ENCODE results near the gene PRKCD. TPM values are rescaled to one million over a fixed set of nuclear protein-coding genes. Genes with fewer than 3 reads are reported as not detected.

Gene PRKCD
- total RNA-seq, 1 donor from 2014 or later: 3.9 TPM

- FAIRE-seq (no peak), DNase-seq (ENCODE audit: low read depth) (no peak)
- peaks cover 18% of the 10 kb centered on the region for H3K36me3 ChIP-seq (ENCODE audit: control insufficient read depth, insufficient read depth, low read length)
- no peak for TF ChIP-seq CTCF (IDR thresholded peaks at IDR 0.05; ENCODE audit: insufficient read depth, low read length, severe bottlenecking)
- no peak overlapping the region for H3K4me3 ChIP-seq (ENCODE audit: low read depth, low read length)
- no peaks in the 10 kb centered on the region for H3K27me3 ChIP-seq (ENCODE audit: control insufficient read depth, insufficient read depth, low read length)
Observed at GRCh38 chr3:53169045-53169831, 8.2 kb downstream of the PRKCD start.

- Histone ChIP-seq H3K36me3 (ENCODE audit: control insufficient read depth, insufficient read depth, low read length) (peaks cover 18% of the 10 kb centered on the region), H3K4me3 (ENCODE audit: low read depth, low read length) (no peak overlapping the region), H3K27me3 (ENCODE audit: control insufficient read depth, insufficient read depth, low read length) (no peaks in the 10 kb centered on the region)
- no peak for TF ChIP-seq CTCF (IDR thresholded peaks at IDR 0.05; ENCODE audit: insufficient read depth, low read length, severe bottlenecking)
- no peak for DNase-seq (ENCODE audit: low read depth)
- no peak for FAIRE-seq
Observed at GRCh38 chr3:53169832-53170324, 8.9 kb downstream of the PRKCD start.

- no peaks in the 10 kb centered on the region for H3K27me3 ChIP-seq (ENCODE audit: control insufficient read depth, insufficient read depth, low read length)
- peaks cover 17% of the 10 kb centered on the region for H3K36me3 ChIP-seq (ENCODE audit: control insufficient read depth, insufficient read depth, low read length)
- DNase-seq (ENCODE audit: low read depth) (no peak), FAIRE-seq (no peak)
- no peak for TF ChIP-seq CTCF (IDR thresholded peaks at IDR 0.05; ENCODE audit: insufficient read depth, low read length, severe bottlenecking)
- H3K4me3 ChIP-seq (ENCODE audit: low read depth, low read length): no peak overlapping the region
Observed at GRCh38 chr3:53170325-53171063, 9.5 kb downstream of the PRKCD start.

GRCh38 chr3:53171064-53171418, 10.0 kb downstream of the PRKCD start:
- TF ChIP-seq CTCF (IDR thresholded peaks at IDR 0.05; ENCODE audit: insufficient read depth, low read length, severe bottlenecking): no peak
- no peak for FAIRE-seq
- no peak overlapping the region for H3K4me3 ChIP-seq (ENCODE audit: low read depth, low read length)
- DNase-seq (ENCODE audit: low read depth): no peak
- peaks cover 16% of the 10 kb centered on the region for H3K36me3 ChIP-seq (ENCODE audit: control insufficient read depth, insufficient read depth, low read length)
- H3K27me3 ChIP-seq (ENCODE audit: control insufficient read depth, insufficient read depth, low read length): no peaks in the 10 kb centered on the region

- Histone ChIP-seq H3K36me3 (ENCODE audit: control insufficient read depth, insufficient read depth, low read length) (peaks cover 14% of the 10 kb centered on the region), H3K27me3 (ENCODE audit: control insufficient read depth, insufficient read depth, low read length) (no peaks in the 10 kb centered on the region), H3K4me3 (ENCODE audit: low read depth, low read length) (no peak overlapping the region)
- no peak for DNase-seq (ENCODE audit: low read depth)
- FAIRE-seq: no peak
- no peak for TF ChIP-seq CTCF (IDR thresholded peaks at IDR 0.05; ENCODE audit: insufficient read depth, low read length, severe bottlenecking)
Observed at GRCh38 chr3:53171827-53172505, 11.0 kb downstream of the PRKCD start.

Data from bronchial epithelial cell (primary cell).